Activated CD4-positive, alpha-beta memory T cell treated with anti-CD3 and anti-CD28 coated beads, Interleukin-2, amount 10 ng/mL, durations not matched to agents 7 days and 5 days (primary cell): ENCODE data around the gene ZBTB44. TPM values are rescaled to one million over a fixed set of nuclear protein-coding genes. Genes with fewer than 3 reads are reported as not detected.
"Not testable (repeated sequence)": the region's sequence is repeated elsewhere in the genome, so short reads cannot be mapped to it uniquely, and the experiment has no call there.

Source experiments
- CTCF ChIA-PET: fragments of 350-600 bp; sonication (Branson Sonifier 250); formaldehyde crosslinking; loops from one replicate; lab custom pipeline; 2021; ENCODE audit warnings: antibody characterized with exemption, inconsistent platforms; lab: Charles Lee
- POLR2A ChIA-PET: fragments of 350-600 bp; sonication (Branson Sonifier 250); formaldehyde crosslinking; loops from one replicate; lab custom pipeline; 2021; ENCODE audit warnings: antibody characterized with exemption; lab: Charles Lee
- DNase-seq: peaks from one replicate; pipeline ENCODE4 v3.0.0-alpha.2; 2020
- H3K27ac Mint-ChIP-seq: one replicate; pipeline ENCODE4 v1.8.0; 2021; ENCODE audit warnings: mild to moderate bottlenecking, mixed read lengths
- H3K27me3 Mint-ChIP-seq: one replicate; pipeline ENCODE4 v1.8.0; 2021; ENCODE audit warnings: mixed read lengths
- H3K36me3 Mint-ChIP-seq: one replicate; pipeline ENCODE4 v1.8.0; 2021; ENCODE audit warnings: low read depth, mixed read lengths
- H3K4me1 Mint-ChIP-seq: one replicate; pipeline ENCODE4 v1.8.0; 2021; ENCODE audit warnings: mixed read lengths
- H3K4me3 Mint-ChIP-seq: one replicate; pipeline ENCODE4 v1.8.0; 2021; ENCODE audit warnings: mild to moderate bottlenecking, mixed read lengths
- H3K9me3 Mint-ChIP-seq: one replicate; pipeline ENCODE4 v1.8.0; 2021; ENCODE audit warnings: mixed read lengths
- total RNA-seq, 2 experiments: library from RNA; stranded (reverse); gene quantifications; one replicate each; pipeline ENCODE4 v1.2.3, GENCODE V29; 2021

Gene ZBTB44
- total RNA-seq, 2 experiments from 2014 or later: 51.2 to 51.7 TPM

GRCh38 chr11:130206141-130206540, 108.6 kb downstream of the ZBTB44 start:
- Mint-ChIP-seq H3K4me3 (no peak overlapping the region), H3K36me3 (no peaks in the 10 kb centered on the region), H3K27ac (no peak overlapping the region), H3K4me1 (no peaks in the 10 kb centered on the region), H3K27me3 (no peaks in the 10 kb centered on the region), H3K9me3 (no peaks in the 10 kb centered on the region)
- CTCF ChIA-PET: no interaction called here
- DNase-seq: no peak
- POLR2A ChIA-PET: no interaction called here

- H3K4me1 Mint-ChIP-seq: no peaks in the 10 kb centered on the region
- H3K4me3 Mint-ChIP-seq: no peak overlapping the region
- DNase-seq: no peak
- H3K9me3 Mint-ChIP-seq: no peaks in the 10 kb centered on the region
- no peaks in the 10 kb centered on the region for H3K36me3 Mint-ChIP-seq
- CTCF ChIA-PET: no interaction called here
- H3K27ac Mint-ChIP-seq: no peak overlapping the region
- POLR2A ChIA-PET: no interaction called here
- no peaks in the 10 kb centered on the region for H3K27me3 Mint-ChIP-seq
These were observed 110.0 kb downstream of the ZBTB44 start for GRCh38 chr11:130204703-130205095.

- no peaks in the 10 kb centered on the region for H3K4me1 Mint-ChIP-seq
- H3K27me3 Mint-ChIP-seq: no peaks in the 10 kb centered on the region
- H3K27ac Mint-ChIP-seq: no peak overlapping the region
- no peaks in the 10 kb centered on the region for H3K9me3 Mint-ChIP-seq
- ChIA-PET CTCF (no interaction called here), POLR2A (no interaction called here)
- H3K4me3 Mint-ChIP-seq: no peak overlapping the region
- DNase-seq: no peak
- no peaks in the 10 kb centered on the region for H3K36me3 Mint-ChIP-seq
These were observed 110.7 kb downstream of the ZBTB44 start for GRCh38 chr11:130203766-130204702.

DNA sequence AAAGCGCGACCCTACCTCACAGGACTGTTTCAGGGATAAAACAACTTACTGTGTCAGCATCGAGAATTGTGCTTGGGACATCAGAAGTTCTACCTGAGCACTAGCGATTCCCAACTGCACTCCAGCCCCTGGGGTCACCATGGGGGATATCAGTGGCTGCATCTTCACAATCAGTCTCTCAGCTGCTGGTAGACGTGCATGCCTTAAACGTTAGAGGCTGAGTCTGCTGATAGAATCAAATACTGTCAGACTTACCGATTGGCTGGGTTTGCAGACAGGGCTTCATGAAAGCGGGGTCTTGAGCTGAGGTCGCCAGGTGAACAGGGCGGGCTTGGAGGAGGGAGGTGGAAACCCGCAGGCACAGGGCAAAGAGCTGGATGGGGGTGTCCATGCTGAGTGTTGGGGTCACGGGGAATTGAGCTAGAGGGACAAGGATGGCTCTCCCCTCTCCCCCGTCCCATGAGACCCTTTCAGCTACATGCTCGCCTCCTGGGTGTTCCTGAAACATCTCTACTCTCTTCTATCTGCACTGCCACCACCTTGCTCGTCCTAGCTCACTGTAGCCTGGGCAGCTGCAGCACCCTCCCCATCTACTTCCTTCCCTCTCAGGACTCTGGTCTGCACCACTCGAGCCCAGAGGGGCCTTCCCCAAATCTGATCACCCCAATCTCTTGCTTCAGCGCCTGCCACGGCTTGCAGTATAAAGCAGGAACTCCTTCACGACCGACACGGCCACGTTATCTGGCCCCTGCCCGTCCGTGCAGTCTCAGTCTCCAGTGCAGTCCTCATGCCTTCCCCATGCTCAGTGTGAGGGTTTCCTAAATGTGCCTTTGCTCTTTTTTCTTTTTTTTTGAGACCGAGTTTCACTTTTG, 111.7 kb downstream of the ZBTB44 start:
- Mint-ChIP-seq H3K27me3 (no peaks in the 10 kb centered on the region), H3K4me1 (no peaks in the 10 kb centered on the region), H3K36me3 (no peaks in the 10 kb centered on the region), H3K9me3 (no peaks in the 10 kb centered on the region), H3K4me3 (no peak overlapping the region), H3K27ac (no peak overlapping the region)
- POLR2A ChIA-PET: no interaction called here
- DNase-seq: no peak
- CTCF ChIA-PET: no interaction called here

DNA sequence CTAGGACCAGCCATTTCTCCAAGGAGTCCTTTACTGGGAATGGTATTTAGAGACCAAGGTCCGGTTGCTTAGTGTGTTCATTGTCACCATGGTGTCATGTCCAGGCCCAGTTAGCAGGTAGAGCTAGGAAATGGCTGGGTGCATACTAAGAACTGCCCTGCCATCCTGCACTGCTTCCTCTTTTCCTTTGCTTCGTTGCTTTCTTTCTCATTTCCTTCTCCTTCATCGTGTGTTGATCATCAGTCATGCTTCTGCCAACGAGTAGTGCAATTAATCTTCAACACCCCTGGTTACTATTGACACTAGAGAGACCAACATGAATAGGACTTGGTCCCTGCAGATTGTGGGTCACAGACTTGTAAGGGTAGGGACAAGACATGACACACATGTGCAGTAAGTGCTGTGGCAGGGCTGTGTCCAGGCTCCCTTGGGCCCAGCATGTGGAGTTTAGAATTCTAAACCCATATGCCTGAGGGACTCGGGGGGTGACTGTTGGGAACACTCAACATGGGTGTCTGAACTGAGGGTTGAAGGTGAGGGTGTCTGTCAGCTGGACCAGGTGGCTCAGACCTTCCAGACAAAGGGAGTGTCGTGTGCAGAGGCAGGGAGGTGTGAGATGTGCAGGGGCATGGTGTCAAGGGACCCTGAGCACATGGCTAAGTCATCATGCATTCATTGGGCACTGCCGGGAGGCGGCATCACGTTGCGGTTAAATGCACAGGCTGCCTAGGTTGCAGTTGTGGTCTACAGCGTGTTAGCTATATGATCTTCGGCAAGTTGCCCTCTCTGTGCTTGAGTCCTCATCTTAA, 112.5 kb downstream of the ZBTB44 start:
- POLR2A ChIA-PET: no interaction called here
- DNase-seq: no peak
- CTCF ChIA-PET: no interaction called here
- Mint-ChIP-seq H3K9me3 (no peaks in the 10 kb centered on the region), H3K4me1 (no peaks in the 10 kb centered on the region), H3K27me3 (no peaks in the 10 kb centered on the region), H3K36me3 (no peaks in the 10 kb centered on the region), H3K4me3 (no peak overlapping the region), H3K27ac (no peak overlapping the region)

GRCh38 chr11:130201026-130201425, 113.7 kb downstream of the ZBTB44 start:
- ChIA-PET POLR2A (no interaction called here), CTCF (no interaction called here)
- Mint-ChIP-seq H3K9me3 (no peaks in the 10 kb centered on the region), H3K27me3 (no peaks in the 10 kb centered on the region), H3K4me1 (no peaks in the 10 kb centered on the region), H3K27ac (no peak overlapping the region), H3K36me3 (no peaks in the 10 kb centered on the region), H3K4me3 (no peak overlapping the region)
- DNase-seq: no peak

- DNase-seq: no peak
- no peak overlapping the region for H3K27ac Mint-ChIP-seq
- H3K27me3 Mint-ChIP-seq: no peaks in the 10 kb centered on the region
- CTCF ChIA-PET: no interaction called here
- POLR2A ChIA-PET: no interaction called here
- no peaks in the 10 kb centered on the region for H3K36me3 Mint-ChIP-seq
- no peaks in the 10 kb centered on the region for H3K4me1 Mint-ChIP-seq
- H3K4me3 Mint-ChIP-seq: no peak overlapping the region
- H3K9me3 Mint-ChIP-seq: no peaks in the 10 kb centered on the region
These were observed 114.9 kb downstream of the ZBTB44 start for GRCh38 chr11:130199792-130200191.

GRCh38 chr11:130198964-130199363, 115.8 kb downstream of the ZBTB44 start:
- no peaks in the 10 kb centered on the region for H3K27me3 Mint-ChIP-seq
- DNase-seq: no peak
- H3K9me3 Mint-ChIP-seq: no peaks in the 10 kb centered on the region
- no peaks in the 10 kb centered on the region for H3K4me1 Mint-ChIP-seq
- CTCF ChIA-PET: no interaction called here
- POLR2A ChIA-PET: no interaction called here
- H3K4me3 Mint-ChIP-seq: no peak overlapping the region
- no peak overlapping the region for H3K27ac Mint-ChIP-seq
- no peaks in the 10 kb centered on the region for H3K36me3 Mint-ChIP-seq

DNA sequence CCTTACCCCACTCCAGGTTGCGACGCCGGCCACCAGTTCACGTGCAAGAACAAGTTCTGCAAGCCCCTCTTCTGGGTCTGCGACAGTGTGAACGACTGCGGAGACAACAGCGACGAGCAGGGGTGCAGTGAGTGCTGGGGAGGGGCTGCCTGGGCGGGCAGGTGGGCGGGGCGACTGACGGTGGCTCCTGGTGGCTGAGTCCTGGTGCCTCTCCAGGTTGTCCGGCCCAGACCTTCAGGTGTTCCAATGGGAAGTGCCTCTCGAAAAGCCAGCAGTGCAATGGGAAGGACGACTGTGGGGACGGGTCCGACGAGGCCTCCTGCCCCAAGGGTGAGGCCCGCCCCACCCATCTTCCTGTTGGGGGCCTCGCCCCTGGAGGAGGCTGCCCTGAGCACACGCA, 116.4 kb downstream of the ZBTB44 start:
- ChIA-PET POLR2A (no interaction called here), CTCF (no interaction called here)
- H3K27me3 Mint-ChIP-seq: no peaks in the 10 kb centered on the region
- H3K36me3 Mint-ChIP-seq: no peaks in the 10 kb centered on the region
- H3K4me3 Mint-ChIP-seq: no peak overlapping the region
- DNase-seq: no peak
- H3K4me1 Mint-ChIP-seq: no peaks in the 10 kb centered on the region
- H3K27ac Mint-ChIP-seq: no peak overlapping the region
- no peaks in the 10 kb centered on the region for H3K9me3 Mint-ChIP-seq

GRCh38 chr11:130197386-130198035, 117.2 kb downstream of the ZBTB44 start:
- DNase-seq: no peak
- no peaks in the 10 kb centered on the region for H3K27me3 Mint-ChIP-seq
- H3K36me3 Mint-ChIP-seq: no peaks in the 10 kb centered on the region
- CTCF ChIA-PET: no interaction called here
- H3K4me3 Mint-ChIP-seq: no peak overlapping the region
- H3K9me3 Mint-ChIP-seq: no peaks in the 10 kb centered on the region
- H3K27ac Mint-ChIP-seq: no peak overlapping the region
- POLR2A ChIA-PET: no interaction called here
- H3K4me1 Mint-ChIP-seq: no peaks in the 10 kb centered on the region

DNA sequence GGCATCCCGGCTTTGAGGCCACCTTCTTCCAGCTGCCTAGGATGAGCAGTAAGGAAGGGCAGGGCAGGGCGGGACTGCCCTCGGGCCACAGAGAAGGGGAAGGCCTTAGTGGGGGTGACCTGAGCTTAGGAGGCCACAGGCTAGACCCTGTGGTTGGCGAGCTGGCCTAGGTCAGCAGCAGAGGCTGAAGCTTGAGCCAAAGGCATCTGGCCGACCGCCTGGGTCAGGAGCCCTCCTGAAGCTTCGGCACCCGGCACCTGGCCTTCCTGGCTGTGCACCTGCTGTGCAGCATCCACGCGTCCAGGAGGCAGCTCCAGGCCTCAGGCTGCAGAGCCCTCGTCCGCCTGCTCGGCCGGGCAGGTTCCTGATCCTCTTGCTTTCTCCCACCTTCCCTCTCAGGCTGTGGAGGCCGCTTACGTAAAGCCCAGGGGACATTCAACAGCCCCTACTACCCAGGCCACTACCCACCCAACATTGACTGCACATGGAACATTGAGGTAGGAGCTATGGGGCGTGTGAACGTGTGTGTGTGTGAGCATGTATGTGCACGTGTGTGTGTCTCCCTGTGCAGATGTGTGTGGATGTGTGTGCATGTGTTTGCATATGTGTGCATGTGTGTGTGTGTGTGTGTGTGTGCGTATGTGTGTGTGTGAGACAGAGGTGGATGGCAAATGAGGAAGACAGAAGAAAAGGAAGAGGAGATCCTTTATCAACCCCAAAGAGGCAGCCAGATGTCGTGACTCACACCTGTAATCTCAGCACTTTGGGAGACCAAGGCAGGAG, 120.3 kb downstream of the ZBTB44 start:
- no peak overlapping the region for H3K4me3 Mint-ChIP-seq
- H3K27me3 Mint-ChIP-seq: no peaks in the 10 kb centered on the region
- CTCF ChIA-PET: no interaction called here
- POLR2A ChIA-PET: no interaction called here
- H3K27ac Mint-ChIP-seq: no peak overlapping the region
- H3K36me3 Mint-ChIP-seq: no peaks in the 10 kb centered on the region
- DNase-seq: no peak
- no peaks in the 10 kb centered on the region for H3K9me3 Mint-ChIP-seq
- no peaks in the 10 kb centered on the region for H3K4me1 Mint-ChIP-seq

GRCh38 chr11:130193551-130193950, 121.2 kb downstream of the ZBTB44 start:
- H3K4me3 Mint-ChIP-seq, DNase-seq, CTCF ChIA-PET, H3K4me1 Mint-ChIP-seq, POLR2A ChIA-PET, H3K36me3 Mint-ChIP-seq, H3K9me3 Mint-ChIP-seq, H3K27ac Mint-ChIP-seq, H3K27me3 Mint-ChIP-seq: not testable (repeated sequence)
